ENCODE data around the gene PRRG2. TPM values are rescaled to one million over a fixed set of nuclear protein-coding genes. Genes with fewer than 3 reads are reported as not detected.

PRRG2 gene
- total and polyA plus RNA-seq, 3 experiments from 2014 or later, result 0.24 to 1.2 (median 1.2) TPM

DNA sequence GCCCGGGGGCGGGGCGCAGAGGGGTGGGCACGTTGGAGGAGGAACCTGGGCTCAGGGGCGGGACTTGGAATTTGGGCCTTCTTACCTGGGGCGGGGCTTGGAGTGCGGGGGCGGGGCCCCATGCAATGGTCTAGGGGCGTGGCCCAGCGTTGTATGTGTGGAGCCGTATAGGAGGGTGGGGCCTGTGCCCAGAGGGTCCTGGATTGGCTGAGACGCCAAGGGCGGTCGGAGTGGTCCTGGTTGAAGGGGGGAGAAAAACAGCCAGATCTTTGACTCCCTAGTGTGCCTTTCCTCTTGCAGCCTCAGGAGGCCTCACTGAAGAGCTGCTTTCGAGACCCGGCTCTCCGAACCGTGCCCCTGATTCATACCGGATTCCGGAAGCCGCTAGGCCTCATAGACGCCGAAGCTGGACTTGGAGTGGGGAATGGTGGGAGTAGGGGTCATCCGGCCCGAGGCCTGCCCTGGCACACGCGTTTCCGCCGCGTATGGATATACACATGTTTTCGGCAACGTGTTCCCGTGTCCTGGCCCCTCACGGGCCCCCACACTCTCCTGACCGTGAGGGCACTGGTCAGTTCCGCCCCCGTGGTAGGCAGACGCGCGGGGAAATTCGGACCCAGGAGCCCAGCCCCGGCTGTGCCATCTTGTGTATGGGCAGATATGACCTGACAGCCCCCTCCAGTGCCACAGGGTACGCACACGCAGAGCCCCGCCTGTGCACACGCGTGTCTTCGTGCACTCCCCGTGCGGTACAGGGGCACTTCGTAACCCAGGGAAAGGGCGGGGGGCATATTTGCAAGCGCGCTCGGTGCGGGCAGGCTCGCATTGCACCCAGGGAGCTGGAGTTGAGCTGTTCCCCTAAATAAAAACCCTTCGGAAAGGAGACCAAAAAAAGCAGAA is 9.2 kb downstream of the PRRG2 start:
- H3K4me1 Mint-ChIP-seq, result peaks cover 33 to 45% (median 34%) of the 10 kb centered on the region in 3 donors
- Histone ChIP-seq H3K27me3 (ENCODE audit: insufficient read depth, low read length, poor library complexity, severe bottlenecking) (no peaks in the 10 kb centered on the region), H3K4me3 (ENCODE audit: low read length) (peak overlapping the region; percentile 95), H3K27ac (ENCODE audit: low read depth, low read length) (peak overlapping the region; percentile 88), H3K9me3 (ENCODE audit: low read length) (no peaks in the 10 kb centered on the region), H3K36me3 (ENCODE audit: insufficient read depth, low read length) (peaks cover 8% of the 10 kb centered on the region), H3K4me1 (ENCODE audit: insufficient read depth, low read length) (peaks cover 26% of the 10 kb centered on the region)
- CTCF ChIA-PET, result interaction anchor here (0.8 to 1.5 kb wide), 5 partner anchors 9 to 89 kb away, joined by 3 to 6 read pairs (median 4); partner anchors contain the start of gene PRRG2
- POLR2A ChIA-PET, result interaction anchor here (0.5 to 1.5 kb wide), 14 partner anchors 10 to 339 kb away, joined by 3 to 23 read pairs (median 4); partner anchors contain the start of genes NOSIP, PRMT1, PRRG2 and RPS11
- H3K9me3 Mint-ChIP-seq, result no peaks in the 10 kb centered on the region
- peaks cover 0 to 31% (median 8%) of the 10 kb centered on the region in 3 donors for H3K36me3 Mint-ChIP-seq
- H3K27ac Mint-ChIP-seq, result peak overlapping the region; percentile 77 to 95 (median 90)
- DNase-seq, result peak; percentile 91 to 98 (median 97)
- peak overlapping the region; percentile 85 to 96 (median 90) for H3K4me3 Mint-ChIP-seq
- H3K27me3 Mint-ChIP-seq, result peaks cover 0 to 5% of the 10 kb centered on the region in 2 donors

DNA sequence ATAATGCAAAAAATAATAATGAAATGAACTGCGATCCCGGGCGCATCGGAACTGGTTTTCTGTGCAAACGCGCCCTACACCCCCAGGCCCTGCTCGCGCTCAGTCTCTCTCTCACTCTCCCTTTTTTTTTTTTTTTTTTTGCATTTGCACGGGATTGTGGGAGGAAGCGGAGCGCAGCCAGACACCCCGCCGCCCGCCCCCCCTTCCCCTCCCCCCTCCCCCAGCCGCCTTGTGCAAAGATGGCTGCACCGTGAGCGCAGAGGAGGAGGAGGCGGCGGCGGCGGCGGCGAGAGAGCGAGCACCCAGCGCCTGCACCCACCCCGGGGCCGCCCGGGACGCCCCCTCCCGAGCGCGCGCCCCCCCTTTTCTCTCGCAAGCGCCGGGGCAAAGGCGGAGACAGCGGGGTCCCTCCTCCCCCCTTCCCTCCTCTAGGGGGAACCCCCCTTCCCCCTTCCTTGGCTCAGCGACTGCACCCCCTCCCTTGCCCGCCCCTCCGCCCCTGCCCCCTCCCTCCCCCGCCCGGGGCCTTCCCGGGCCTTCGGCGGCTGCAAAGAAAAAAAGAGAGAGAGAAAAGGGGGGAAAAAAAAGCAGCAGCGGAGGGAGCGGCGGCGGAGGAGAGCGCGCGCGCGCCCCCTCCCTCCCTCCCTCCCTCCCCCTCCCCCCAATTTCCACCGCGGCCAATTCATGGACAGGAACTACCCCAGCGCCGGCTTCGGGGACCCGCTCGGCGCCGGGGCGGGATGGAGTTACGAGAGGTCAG is 10.0 kb downstream of the PRRG2 start, which contains the start of gene PRR12:
TSS of gene PRR12 (plus strand) at position 212 of the 760 bp plus-strand sequence. CDS start at position 685, 473 bp downstream.
- H3K36me3 ChIP-seq (ENCODE audit: insufficient read depth, low read length), result peaks cover 8% of the 10 kb centered on the region
- H3K4me3 ChIP-seq (ENCODE audit: low read length), result peak within 1 kb of the TSS; percentile 95
- ChIA-PET POLR2A (interaction anchor here (0.5 to 2.8 kb wide), 11 partner anchors 11 to 96 kb away, joined by 3 to 23 read pairs (median 4); partner anchors contain the start of genes BCL2L12, IRF3, NOSIP and PRMT1), CTCF (interaction anchor here (1.4 to 1.5 kb wide), 3 partner anchors 21 to 88 kb away, joined by 4 to 6 read pairs (median 4); no protein-coding TSS in a partner anchor)
- H3K4me1 ChIP-seq (ENCODE audit: insufficient read depth, low read length), result peaks cover 26% of the 10 kb centered on the region
- Mint-ChIP-seq H3K4me3 (peak within 1 kb of the TSS; percentile 85 to 96 (median 91)), H3K27me3 (peaks cover 0 to 5% of the 10 kb centered on the region in 2 donors), H3K9me3 (no peaks in the 10 kb centered on the region), H3K27ac (peak within 1 kb of the TSS; percentile 89 to 97 (median 94)), H3K36me3 (peaks cover 0 to 34% (median 8%) of the 10 kb centered on the region in 3 donors), H3K4me1 (peaks cover 33 to 45% (median 34%) of the 10 kb centered on the region in 3 donors)
- H3K27ac ChIP-seq (ENCODE audit: low read depth, low read length), result peak within 1 kb of the TSS; percentile 88
- no peaks in the 10 kb centered on the region for H3K27me3 ChIP-seq (ENCODE audit: insufficient read depth, low read length, poor library complexity, severe bottlenecking)
- no peaks in the 10 kb centered on the region for H3K9me3 ChIP-seq (ENCODE audit: low read length)
- DNase-seq, result peak; percentile 67 to 85 (median 77)

DNA sequence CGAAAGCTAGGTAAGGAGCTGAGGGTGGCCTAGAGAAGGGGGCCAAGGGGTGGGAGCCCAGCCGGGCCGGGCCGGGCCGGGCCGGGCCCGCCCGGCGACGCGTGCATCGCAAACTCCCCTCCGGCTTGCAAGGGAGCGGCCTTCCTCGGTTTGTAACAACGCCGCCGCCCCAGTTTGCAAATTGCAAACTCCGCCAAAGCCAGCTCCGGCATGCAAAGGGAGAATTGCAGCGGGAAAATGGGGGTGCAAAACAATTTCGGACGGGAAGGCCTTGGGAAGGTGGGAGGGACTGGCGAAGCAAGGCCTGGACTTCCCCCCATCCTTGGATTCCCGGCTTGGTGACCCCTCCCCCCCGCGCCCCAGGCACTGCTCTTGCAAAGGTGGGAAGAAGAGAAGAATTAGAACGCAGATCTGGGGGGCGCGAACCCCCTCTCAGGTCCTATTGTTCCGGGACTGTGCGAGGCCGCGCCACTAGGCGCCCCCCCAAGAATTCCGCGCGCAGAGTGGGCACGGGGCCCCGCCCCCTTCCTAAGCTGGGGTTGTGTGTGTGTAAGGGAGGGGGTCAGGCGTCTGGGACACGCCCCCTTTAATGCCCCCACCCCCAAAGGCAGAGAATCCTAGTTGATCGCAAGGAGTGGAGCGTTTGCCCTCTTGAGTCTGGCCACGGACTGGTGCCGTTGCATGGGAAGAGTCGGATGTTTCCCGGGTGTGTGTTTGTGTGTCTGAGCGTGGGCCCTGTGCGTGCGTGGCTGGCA is 10.8 kb downstream of the PRRG2 start:
- peaks cover 0 to 5% of the 10 kb centered on the region in 2 donors for H3K27me3 Mint-ChIP-seq
- peak; percentile 34 to 69 (median 42) for DNase-seq
- ChIA-PET CTCF (no interaction called here), POLR2A (interaction anchor here (0.9 to 2.8 kb wide), 4 partner anchors 11 to 85 kb away, joined by 3 to 22 read pairs (median 4); partner anchors contain the start of genes BCL2L12, IRF3, NOSIP and PRMT1)
- peaks cover 0 to 37% (median 8%) of the 10 kb centered on the region in 3 donors for H3K36me3 Mint-ChIP-seq
- H3K9me3 Mint-ChIP-seq, result no peaks in the 10 kb centered on the region
- Histone ChIP-seq H3K9me3 (ENCODE audit: low read length) (no peaks in the 10 kb centered on the region), H3K4me3 (ENCODE audit: low read length) (peak overlapping the region; percentile 87), H3K27ac (ENCODE audit: low read depth, low read length) (peak overlapping the region; percentile 70), H3K27me3 (ENCODE audit: insufficient read depth, low read length, poor library complexity, severe bottlenecking) (no peaks in the 10 kb centered on the region), H3K4me1 (ENCODE audit: insufficient read depth, low read length) (peaks cover 26% of the 10 kb centered on the region), H3K36me3 (ENCODE audit: insufficient read depth, low read length) (peaks cover 8% of the 10 kb centered on the region)
- peaks cover 33 to 45% (median 34%) of the 10 kb centered on the region in 3 donors for H3K4me1 Mint-ChIP-seq
- peak overlapping the region; percentile 85 to 97 (median 94) for H3K27ac Mint-ChIP-seq
- H3K4me3 Mint-ChIP-seq, result peak overlapping the region; percentile 85 to 96 (median 91)

DNA sequence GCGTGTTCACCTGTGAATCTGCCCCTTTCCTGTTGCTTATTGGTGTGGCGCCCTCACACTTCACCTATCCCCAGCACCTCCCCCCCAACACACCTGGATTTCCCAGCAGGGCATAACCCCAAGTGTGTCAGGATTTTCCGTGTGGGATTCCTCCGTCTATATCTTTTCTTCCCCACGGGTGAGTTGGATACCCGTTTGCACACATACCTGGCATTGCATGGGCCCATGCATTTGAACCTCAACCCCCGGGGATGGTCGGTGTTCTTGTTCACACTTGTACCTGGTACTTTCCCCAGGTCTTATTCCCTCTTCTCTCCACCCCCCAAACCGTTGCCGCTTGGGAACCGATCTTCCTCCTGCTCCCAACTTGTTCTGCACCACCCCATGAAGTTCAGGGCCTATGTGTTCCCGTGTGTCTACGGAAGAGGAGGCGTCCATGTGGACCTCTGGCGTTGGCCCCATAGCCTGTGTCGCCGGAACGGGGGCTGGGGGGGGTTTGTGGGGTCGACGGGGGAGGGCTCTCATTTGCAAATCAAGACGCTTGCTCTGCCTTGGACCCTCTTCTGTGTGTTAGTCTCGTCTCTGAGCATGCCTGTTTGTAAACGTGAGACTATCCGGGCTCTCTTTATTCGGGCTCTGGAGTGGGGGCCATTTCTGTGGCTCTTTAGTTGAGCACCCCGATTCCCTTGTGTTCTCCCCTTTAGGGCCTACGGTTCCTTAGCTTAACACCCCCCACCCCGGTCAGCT is 11.5 kb downstream of the PRRG2 start:
- Mint-ChIP-seq H3K27ac (peak overlapping the region; percentile 85 to 97 (median 94)), H3K27me3 (peaks cover 0 to 5% of the 10 kb centered on the region in 2 donors), H3K4me1 (peaks cover 33 to 45% (median 34%) of the 10 kb centered on the region in 3 donors), H3K9me3 (no peaks in the 10 kb centered on the region), H3K4me3 (peak overlapping the region; percentile 85 to 96 (median 91)), H3K36me3 (peaks cover 0 to 39% (median 8%) of the 10 kb centered on the region in 3 donors)
- H3K4me1 ChIP-seq (ENCODE audit: insufficient read depth, low read length), result peaks cover 26% of the 10 kb centered on the region
- ChIA-PET POLR2A (interaction anchor here (0.7 to 2.8 kb wide), 5 partner anchors 13 to 105 kb away, joined by 3 to 22 read pairs (median 3); partner anchors contain the start of genes NOSIP, PRMT1, RPL13A and RRAS), CTCF (interaction anchor here (1.1 kb wide), 1 partner anchor 22 kb away, joined by 4 read pairs; no protein-coding TSS in a partner anchor)
- no peaks in the 10 kb centered on the region for H3K9me3 ChIP-seq (ENCODE audit: low read length)
- peaks cover 8% of the 10 kb centered on the region for H3K36me3 ChIP-seq (ENCODE audit: insufficient read depth, low read length)
- DNase-seq, result peak in 1 of 5 donors; percentile 9
- peak overlapping the region; percentile 87 for H3K4me3 ChIP-seq (ENCODE audit: low read length)
- H3K27me3 ChIP-seq (ENCODE audit: insufficient read depth, low read length, poor library complexity, severe bottlenecking), result no peaks in the 10 kb centered on the region
- peak overlapping the region; percentile 70 for H3K27ac ChIP-seq (ENCODE audit: low read depth, low read length)

DNA sequence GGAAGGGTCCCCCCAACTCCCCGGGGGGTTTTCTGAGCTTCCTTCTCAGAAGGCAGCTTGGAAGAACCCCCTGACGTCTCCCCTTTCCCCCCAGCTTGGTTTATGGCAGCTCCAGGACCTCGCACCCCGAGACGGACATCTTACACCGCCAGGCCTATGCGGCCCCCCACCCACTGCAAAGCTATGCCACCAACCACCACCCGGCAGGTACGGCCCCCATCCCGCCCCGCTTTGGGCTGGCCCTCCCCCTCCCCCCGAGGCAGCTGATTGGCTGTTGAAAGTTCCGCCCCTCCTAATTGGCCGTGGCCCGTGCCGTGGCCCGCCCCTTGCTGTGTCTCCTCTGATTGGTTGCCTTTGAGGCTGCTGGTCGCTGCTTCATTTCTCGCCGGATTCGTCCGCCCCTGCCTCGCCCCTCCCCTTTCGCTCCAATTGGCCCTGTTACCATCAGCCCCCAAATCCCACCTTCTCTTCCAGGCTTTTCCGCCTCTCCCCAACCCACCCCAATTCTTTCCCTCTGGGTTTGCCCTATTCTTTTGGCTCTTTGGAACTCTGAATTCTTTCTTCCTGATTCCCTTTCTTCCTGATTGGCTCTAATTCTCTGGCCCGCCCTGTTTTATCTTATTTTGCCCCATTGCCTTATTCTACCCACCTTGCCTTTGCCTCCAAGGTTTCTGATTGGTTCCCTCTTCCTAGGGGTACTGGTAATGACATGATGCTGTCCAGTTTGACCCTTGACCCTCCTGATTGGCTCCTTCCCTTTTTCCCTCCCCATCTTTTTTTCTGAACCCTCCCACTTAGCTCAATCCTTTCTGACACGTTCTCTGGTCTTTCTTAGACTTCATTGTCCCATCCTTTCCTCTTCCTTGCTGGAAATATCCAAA is 12.4 kb downstream of the PRRG2 start:
- Histone ChIP-seq H3K27ac (ENCODE audit: low read depth, low read length) (peak overlapping the region; percentile 70), H3K4me3 (ENCODE audit: low read length) (peak overlapping the region; percentile 87), H3K9me3 (ENCODE audit: low read length) (no peaks in the 10 kb centered on the region), H3K4me1 (ENCODE audit: insufficient read depth, low read length) (peaks cover 26% of the 10 kb centered on the region), H3K36me3 (ENCODE audit: insufficient read depth, low read length) (peaks cover 11% of the 10 kb centered on the region), H3K27me3 (ENCODE audit: insufficient read depth, low read length, poor library complexity, severe bottlenecking) (no peaks in the 10 kb centered on the region)
- DNase-seq, result peak; percentile 84 to 92 (median 88)
- peaks cover 0 to 43% (median 10%) of the 10 kb centered on the region in 3 donors for H3K36me3 Mint-ChIP-seq
- peaks cover 0 to 5% of the 10 kb centered on the region in 2 donors for H3K27me3 Mint-ChIP-seq
- H3K9me3 Mint-ChIP-seq, result no peaks in the 10 kb centered on the region
- ChIA-PET CTCF (interaction anchor here (1.1 to 1.3 kb wide), 2 partner anchors 23 to 47 kb away, joined by 3 to 4 read pairs; partner anchors contain the start of gene RRAS), POLR2A (interaction anchor here (0.6 to 2.8 kb wide), 5 partner anchors 13 to 106 kb away, joined by 3 to 22 read pairs (median 3); partner anchors contain the start of genes NOSIP, PRMT1, RPL13A and RRAS)
- peak overlapping the region; percentile 85 to 96 (median 91) for H3K4me3 Mint-ChIP-seq
- peak overlapping the region; percentile 85 to 97 (median 94) for H3K27ac Mint-ChIP-seq
- H3K4me1 Mint-ChIP-seq, result peaks cover 32 to 47% (median 34%) of the 10 kb centered on the region in 3 donors

Data from CD8-positive, alpha-beta memory T cell (primary cell).